Hypothalamus (tissue), 51 donors: ENCODE measurements around the gene LAMA3.
A peak's percentile ranks its signal among the peaks of the same experiment; 100 is the strongest.

Experiments
- DNase-seq, 51 donors: peaks; one replicate each; lab custom pipeline; 2025; lab: John Stamatoyannopoulos, UW

The LAMA3 gene

DNA sequence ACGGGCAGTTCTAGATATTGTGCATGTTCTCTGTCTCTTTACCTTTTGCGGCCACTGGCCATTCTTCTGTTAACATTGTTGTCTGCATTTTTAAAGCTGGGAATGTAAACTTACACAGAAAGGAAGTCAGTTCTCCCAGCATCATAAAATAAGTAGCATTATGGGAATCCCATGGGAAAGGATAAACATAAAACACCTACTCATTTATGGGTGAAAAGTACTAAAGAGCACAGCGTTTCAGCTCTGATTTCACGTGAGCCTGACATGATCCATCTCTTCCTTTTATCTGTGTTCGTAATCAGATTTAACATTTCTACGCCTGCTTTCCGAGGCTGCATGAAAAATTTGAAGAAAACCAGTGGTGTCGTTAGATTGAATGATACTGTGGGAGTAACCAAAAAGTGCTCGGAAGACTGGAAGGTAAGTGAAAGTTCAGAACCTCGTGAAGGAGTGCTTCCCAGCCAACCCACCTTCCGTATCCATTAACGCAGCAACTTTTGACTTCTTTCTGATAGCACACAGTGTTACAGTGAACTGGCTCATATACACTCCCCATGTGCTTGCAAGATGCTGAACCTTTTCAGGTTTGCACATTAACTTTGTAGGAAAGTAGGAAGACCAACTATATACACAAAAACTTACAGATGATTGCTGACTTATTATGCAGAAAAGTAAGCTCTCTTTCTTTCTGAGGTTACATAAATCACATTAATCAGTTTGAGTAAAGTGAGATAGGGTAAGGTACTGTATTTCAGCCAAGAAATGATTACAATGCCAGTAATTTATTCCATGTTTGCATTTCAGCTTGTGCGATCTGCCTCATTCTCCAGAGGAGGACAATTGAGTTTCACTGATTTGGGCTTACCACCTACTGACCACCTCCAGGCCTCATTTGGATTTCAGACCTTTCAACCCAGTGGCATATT lies 238.8 kb downstream of the LAMA3 start:
- no peak for DNase-seq

- no peak for DNase-seq
Observed at GRCh38 chr18:23929362-23929930, 240.2 kb downstream of the LAMA3 start.

- DNase-seq: no peak
Observed at GRCh38 chr18:23930002-23930401, 240.7 kb downstream of the LAMA3 start.

DNA sequence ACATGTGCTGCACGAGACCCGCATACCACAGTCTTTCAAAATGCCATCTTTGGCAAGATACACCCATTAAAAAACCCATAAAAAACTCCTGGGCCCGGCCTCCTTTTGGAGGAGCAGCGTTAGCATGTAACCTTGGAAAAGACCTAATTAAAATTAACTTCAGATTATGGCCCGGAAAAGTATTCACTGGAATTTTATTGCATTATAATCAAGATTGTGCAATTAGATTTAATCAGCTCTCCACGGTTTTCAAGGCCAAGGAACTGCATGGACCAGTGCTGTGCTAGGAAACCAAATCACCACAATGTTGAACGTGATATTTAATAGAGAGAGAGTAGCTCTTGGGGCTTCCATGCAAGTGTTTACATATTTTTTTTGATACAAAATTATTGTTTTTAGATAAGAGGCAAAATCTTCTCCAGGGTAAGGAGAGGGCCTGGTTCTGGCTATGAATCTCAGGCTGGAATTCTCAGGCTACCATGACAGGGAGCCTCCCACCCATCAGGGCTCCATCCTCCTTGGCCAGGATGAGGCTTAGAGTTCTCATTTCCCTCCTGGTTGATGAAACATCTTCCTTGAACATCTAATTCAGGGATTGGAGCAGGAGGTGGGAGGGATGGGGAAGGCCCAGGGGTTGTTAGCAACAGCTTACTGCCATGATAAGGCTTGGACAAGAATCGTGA lies 243.3 kb downstream of the LAMA3 start:
- DNase-seq: no peak

GRCh38 chr18:23933407-23933806 lies 244.2 kb downstream of the LAMA3 start:
- DNase-seq: no peak

DNA sequence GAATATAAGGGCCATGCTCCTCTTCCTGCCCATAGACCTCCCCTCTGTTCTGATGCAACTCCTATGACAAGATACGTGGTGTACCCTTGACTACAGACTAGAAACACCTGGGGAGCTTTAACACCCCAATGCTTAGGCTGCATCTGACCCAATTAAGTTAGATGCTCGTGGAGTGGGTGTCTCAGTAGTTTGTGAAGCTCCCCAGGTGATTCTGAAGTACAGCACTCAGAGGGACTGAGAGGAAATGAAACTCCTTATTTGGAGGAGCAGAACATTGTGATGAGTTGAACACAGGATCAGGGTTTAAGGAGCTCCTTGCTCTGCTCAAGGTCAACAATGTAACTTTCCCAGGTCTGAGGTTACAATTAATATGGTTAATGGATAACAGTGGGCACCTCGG lies 245.0 kb downstream of the LAMA3 start:
- DNase-seq: no peak

DNA sequence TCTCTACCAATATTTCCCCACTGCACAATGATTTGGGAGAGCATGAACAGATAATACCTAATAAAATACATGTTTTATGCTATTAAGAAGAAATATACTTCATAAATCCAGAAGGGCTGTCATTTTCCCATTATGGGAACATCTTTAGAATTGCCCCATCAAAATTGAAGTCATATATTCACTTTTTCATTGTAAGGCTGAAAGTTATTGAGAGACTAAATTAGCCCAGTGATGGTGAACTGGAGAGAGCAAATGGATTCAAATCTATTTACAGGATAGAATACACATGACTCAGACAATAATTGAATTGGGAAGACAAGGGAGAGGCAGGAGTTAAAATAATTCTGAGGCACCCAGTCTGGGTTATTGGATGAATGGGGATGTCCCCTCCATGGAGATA lies 245.6 kb downstream of the LAMA3 start:
- no peak for DNase-seq

DNA sequence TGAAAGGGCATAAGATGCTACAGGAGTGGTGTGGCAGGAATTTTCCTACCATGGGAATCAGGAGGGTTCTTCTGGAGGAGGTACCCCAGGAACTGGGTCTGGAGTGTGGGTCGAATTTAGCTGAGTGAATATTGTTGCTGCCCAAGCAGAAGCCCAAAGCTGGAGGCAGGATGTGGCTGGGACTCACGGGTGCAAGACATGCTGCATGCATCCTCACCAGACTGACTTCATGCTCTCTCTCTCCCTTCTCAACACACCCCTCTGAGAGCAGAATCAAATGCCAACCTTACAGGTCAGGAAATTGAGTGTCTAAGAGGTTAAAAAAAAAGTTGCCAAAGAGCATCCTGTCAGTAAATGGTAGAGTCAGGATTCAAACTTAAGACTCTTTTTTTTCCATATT lies 246.6 kb downstream of the LAMA3 start:
- no peak for DNase-seq

DNA sequence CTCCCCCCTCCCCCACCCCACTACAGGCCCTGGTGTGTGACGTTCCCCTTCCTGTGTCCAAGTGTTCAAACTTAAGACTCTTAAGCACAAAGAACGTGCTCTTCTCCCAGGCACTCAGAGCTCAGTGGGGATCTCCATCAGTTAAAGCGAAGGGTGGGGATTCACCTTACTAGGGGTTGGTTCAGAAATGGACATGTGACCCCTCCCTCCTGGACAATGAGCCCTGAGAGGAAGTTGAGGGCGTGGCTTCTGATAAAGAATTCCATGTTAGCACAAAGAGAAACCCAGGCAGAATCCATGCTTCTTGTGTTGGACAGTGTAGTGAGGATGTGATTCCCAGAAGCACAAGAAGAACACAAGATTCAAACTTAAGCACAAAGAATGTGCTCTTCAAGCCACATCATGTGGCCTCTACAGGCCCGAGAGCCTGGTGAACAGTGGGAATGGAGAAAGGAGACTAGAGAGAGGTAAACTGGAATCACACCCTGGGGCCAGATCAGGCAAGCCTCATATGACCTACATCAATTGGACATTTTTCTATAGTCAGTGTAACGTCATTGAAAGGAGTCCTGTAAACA lies 247.2 kb downstream of the LAMA3 start:
- DNase-seq: no peak

GRCh38 chr18:23938043-23938756 lies 248.9 kb downstream of the LAMA3 start:
- no peak for DNase-seq

DNA sequence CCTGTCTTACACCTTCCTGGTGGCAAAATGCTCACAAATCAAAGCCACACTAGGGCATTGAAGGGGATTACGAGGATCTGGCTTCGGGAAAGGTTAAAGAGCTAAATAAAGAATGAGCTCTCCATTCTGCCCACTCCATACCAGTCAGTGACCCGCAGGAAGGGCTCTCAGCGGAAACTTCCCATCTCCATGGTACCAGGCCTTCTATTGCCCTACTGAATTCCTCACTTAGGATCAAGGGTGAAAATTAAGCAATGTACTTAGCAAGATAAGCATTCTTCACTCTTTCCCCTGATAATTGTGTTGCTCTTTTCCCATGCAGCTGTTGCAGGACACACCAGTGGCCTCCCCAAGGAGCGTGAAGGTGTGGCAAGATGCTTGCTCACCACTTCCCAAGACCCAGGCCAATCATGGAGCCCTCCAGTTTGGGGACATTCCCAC lies 249.7 kb downstream of the LAMA3 start:
- no peak for DNase-seq

DNA sequence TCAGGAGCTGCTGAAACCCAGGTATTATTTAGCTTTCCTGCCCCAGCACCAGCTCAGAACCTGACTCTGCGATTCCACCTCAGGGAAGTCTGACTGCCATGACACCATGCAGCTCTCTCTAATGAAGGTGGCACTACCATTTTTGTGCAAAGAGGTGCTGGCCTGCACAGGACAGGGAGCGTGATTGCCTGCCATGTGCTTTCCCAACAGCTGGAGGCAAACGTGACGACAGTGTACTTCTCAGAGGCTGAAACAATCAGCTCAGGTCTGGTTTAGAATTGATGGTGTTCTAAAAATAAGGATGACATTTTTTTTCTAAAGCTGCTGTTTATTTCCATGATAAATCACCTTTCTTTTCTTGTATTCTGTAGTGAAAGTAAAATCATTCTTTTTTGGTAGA lies 250.1 kb downstream of the LAMA3 start:
- DNase-seq: no peak

- no peak for DNase-seq
Observed at GRCh38 chr18:23939896-23940295, 250.6 kb downstream of the LAMA3 start.

GRCh38 chr18:23941791-23942190 lies 252.5 kb downstream of the LAMA3 start:
- no peak for DNase-seq

DNA sequence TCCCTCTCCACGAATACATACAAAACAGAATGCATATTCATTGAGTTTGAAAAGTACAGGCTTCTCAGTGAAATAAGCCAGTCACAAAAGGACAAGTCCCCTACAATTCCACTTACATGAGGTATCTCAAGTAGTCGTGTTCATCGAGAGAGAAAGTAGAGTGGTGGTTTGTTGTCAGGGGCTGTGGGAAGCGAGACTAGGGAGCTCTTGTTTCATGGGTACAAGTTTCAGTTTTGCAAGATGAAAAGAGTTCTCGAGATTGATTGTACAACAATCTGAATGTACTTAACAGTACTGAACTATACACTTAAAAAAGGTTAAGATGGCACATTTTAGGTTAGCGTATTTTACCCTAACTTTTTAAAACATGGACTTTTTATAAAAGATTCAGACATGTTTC lies 253.9 kb downstream of the LAMA3 start:
- no peak for DNase-seq

- peak in 1 of 51 donors; percentile 11 for DNase-seq
Observed at GRCh38 chr18:23943903-23944624, 254.8 kb downstream of the LAMA3 start.

- no peak for DNase-seq
Observed at GRCh38 chr18:23945416-23946079, 256.3 kb downstream of the LAMA3 start.

DNA sequence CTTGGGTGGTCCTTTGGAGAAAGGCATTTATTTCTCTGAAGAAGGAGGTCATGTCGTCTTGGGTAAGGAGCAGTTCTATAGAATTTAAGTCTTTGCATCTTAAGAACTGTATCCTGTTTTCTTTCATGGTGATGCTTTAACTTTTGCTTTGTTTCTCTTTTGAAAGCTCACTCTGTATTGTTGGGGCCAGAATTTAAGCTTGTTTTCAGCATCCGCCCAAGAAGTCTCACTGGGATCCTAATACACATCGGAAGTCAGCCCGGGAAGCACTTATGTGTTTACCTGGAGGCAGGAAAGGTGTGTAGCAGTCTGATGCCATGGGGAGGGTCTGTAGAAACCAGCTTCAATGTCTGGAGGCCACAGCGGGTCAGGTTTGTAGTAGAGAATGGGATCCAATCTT lies 260.6 kb downstream of the LAMA3 start:
- no peak for DNase-seq

- DNase-seq: no peak
Observed at GRCh38 chr18:23950644-23951043, 261.4 kb downstream of the LAMA3 start.
